ENCODE results near the gene CCDC92. TPM values are rescaled to one million over a fixed set of nuclear protein-coding genes. Genes with fewer than 3 reads are reported as not detected.

Gene CCDC92
- total RNA-seq, 1 donor from 2014 or later = 48.6 TPM

DNA sequence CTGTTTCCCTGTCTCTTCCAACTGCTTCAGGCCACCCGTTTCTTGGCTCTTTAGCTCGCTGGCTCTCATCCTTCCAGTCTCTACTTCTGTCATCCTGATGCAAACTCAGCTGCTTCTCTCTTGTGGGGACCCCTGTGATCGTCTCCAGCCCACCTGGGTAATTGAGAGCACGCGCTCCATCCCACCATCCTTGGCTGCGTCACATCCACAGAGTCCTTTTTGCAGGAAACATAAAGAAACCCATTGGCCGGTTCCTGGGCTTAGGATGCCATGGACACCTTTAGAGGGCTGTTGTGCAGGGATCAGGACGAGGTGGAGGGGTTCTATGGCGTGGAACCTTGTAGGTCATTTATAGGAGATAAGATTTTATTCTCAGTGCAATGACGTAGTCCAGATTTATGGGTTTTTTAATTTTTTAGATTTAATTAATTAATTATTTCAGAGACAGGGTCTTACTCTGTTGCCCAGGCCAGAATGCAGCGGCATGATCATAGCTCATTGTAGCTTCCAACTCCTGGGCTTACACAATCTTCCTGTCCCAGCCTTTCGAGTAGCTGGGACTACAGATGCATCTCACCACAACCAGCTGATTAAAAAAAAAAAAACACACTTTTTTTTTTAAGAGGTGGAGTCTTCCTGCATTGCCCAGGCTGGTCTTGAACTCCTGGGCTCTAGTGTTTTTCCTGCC lies 82.6 kb downstream of the CCDC92 start:
- intact Hi-C loops (cut with DNase I) = no loop called here
- DNase-seq (no peak), ATAC-seq (no peak)
- no peak overlapping the region for H3K27ac ChIP-seq
- no peaks in the 10 kb centered on the region for H3K36me3 ChIP-seq
- TF ChIP-seq, protein P1, sequence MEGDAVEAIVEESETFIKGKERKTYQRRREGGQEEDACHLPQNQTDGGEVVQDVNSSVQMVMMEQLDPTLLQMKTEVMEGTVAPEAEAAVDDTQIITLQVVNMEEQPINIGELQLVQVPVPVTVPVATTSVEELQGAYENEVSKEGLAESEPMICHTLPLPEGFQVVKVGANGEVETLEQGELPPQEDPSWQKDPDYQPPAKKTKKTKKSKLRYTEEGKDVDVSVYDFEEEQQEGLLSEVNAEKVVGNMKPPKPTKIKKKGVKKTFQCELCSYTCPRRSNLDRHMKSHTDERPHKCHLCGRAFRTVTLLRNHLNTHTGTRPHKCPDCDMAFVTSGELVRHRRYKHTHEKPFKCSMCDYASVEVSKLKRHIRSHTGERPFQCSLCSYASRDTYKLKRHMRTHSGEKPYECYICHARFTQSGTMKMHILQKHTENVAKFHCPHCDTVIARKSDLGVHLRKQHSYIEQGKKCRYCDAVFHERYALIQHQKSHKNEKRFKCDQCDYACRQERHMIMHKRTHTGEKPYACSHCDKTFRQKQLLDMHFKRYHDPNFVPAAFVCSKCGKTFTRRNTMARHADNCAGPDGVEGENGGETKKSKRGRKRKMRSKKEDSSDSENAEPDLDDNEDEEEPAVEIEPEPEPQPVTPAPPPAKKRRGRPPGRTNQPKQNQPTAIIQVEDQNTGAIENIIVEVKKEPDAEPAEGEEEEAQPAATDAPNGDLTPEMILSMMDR (IDR thresholded peaks at IDR 0.05) = no peak
- H3K4me1 ChIP-seq = no peaks in the 10 kb centered on the region
- no peak overlapping the region for H3K4me3 ChIP-seq
- H3K9me3 ChIP-seq = no peaks in the 10 kb centered on the region
- H3K27me3 ChIP-seq = no peaks in the 10 kb centered on the region

DNA sequence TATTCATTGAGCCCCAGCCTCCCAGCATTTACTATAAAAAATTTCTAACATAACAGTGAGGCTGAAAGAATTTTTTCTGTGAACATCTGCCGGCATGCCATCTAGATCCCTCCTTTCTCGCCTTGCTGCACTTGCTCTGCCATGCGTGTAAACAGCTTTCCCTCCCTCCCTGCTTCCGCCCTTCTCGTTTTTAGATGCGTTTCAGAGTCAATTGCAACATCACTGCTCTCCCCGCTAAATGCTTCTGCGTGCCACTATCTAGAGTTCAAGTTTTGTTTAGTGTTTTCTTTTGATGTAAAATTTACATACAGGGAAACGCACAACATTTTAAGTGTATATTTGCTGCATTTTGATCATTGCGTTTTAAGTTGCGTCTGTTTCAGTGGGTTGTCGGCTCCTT lies 83.6 kb downstream of the CCDC92 start:
- no peak overlapping the region for H3K4me3 ChIP-seq
- DNase-seq (no peak), ATAC-seq (no peak)
- no peaks in the 10 kb centered on the region for H3K4me1 ChIP-seq
- TF ChIP-seq, protein P1 (IDR thresholded peaks at IDR 0.05) = no peak
- no peaks in the 10 kb centered on the region for H3K9me3 ChIP-seq
- H3K27me3 ChIP-seq = peaks cover 3% of the 10 kb centered on the region
- no peaks in the 10 kb centered on the region for H3K36me3 ChIP-seq
- H3K27ac ChIP-seq = no peak overlapping the region
- intact Hi-C loops (cut with DNase I) = no loop called here

DNA sequence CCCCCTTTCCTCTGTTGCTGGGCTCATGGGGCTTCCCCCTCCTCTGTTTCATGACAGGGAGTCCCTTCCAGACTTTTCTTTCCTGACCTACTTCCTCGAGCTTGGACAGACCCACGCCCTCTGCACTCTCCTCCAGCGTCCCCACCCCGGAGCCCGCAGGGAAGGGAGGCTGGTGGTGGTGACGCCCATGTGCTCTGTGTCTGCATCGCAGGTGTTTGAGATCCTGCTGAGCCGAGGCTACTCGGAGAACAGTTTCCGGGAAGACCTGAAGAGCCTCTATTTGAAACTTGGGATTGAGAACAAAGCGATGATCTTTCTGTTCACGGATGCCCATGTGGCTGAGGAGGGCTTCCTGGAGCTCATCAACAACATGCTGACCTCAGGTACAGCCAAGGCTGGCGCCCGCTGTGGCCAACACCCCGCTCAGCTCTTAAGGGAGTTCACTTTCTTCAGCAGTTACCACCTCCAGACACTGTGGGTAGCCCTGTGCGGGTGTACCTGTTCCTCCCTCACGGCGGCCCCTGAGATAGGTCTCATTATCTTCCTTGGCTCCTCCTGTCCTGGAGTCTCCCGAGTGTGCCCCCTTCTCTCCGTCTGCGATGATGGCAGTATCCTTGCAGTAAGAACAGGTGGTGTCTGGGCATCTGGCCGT lies 85.6 kb downstream of the CCDC92 start:
- Histone ChIP-seq H3K4me1 (no peaks in the 10 kb centered on the region), H3K4me3 (no peak overlapping the region), H3K27ac (no peak overlapping the region), H3K36me3 (no peaks in the 10 kb centered on the region), H3K9me3 (no peaks in the 10 kb centered on the region), H3K27me3 (peaks cover 3% of the 10 kb centered on the region)
- peak; percentile 40 for DNase-seq
- peak; percentile 34 for ATAC-seq
- intact Hi-C loops (cut with DNase I) = no loop called here
- TF ChIP-seq, protein P1 (IDR thresholded peaks at IDR 0.05) = no peak

DNA sequence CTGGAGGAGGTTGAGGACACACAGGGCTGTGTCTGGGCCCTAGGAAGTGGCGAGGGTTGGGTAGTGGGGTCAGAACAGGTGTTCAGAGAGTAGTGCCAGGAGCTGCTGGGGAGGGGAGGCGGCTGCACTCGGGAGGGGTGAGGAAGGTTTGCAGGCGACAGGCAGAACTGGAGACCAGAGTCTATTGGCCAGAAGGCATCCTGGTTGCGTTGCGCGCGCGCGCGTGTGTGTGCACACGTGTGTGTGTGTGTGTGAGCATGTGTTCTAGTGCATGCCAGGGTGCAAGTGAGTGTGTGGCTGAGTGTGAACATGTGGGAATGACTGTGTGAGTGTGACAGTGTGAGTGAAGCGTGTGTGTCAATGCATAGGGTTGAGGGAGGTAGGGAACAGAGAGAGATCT lies 86.4 kb downstream of the CCDC92 start:
- no peak for DNase-seq
- TF ChIP-seq, protein P1 (IDR thresholded peaks at IDR 0.05) = no peak
- Histone ChIP-seq H3K27me3 (peaks cover 3% of the 10 kb centered on the region), H3K4me3 (no peak overlapping the region), H3K4me1 (no peaks in the 10 kb centered on the region), H3K27ac (no peak overlapping the region), H3K9me3 (no peaks in the 10 kb centered on the region), H3K36me3 (no peaks in the 10 kb centered on the region)
- intact Hi-C loops (cut with DNase I) = no loop called here
- ATAC-seq = no peak

Other genes starting within 250 kb of the CCDC92 start
- gene DNAH10, start 210.5 kb downstream of the CCDC92 start, total RNA-seq = 0.23 TPM
- 92.3 TPM for gene ZNF664, start 384 bp upstream of the CCDC92 start, total RNA-seq

Measured in upper lobe of right lung (tissue), 1 donor.